Measurements from ENCODE around the gene NRROS. TPM values are rescaled to one million over a fixed set of nuclear protein-coding genes. Genes with fewer than 3 reads are reported as not detected.

The NRROS gene
- total RNA-seq, 6 experiments from 2014 or later: 1.2 to 4.0 (median 2.1) TPM

- H3K27me3 ChIP-seq: no peaks in the 10 kb centered on the region
- ATAC-seq: no peak
- no peaks in the 10 kb centered on the region for H3K36me3 ChIP-seq
- no peak for TF ChIP-seq POLR2A (IDR thresholded peaks at IDR 0.05)
- TF ChIP-seq CTCF (IDR thresholded peaks at IDR 0.05): no peak
- no peak for DNase-seq
- intact Hi-C loops (cut with DNase I): no loop called here
- no peak overlapping the region for H3K4me3 ChIP-seq
- peaks cover 0 to 9% (median 0%) of the 10 kb centered on the region in 4 donors for H3K4me1 ChIP-seq
- H3K9me3 ChIP-seq: no peaks in the 10 kb centered on the region
- peak overlapping the region in 1 of 3 donors; percentile 38 for H3K27ac ChIP-seq
- WGBS (ENCODE audit: insufficient coverage, low coverage, low lambda C conversion rate, missing lambda C conversion rate): 69% methylated on average over 5 of the region's 5 CpGs
Measured at GRCh38 chr3:196643761-196644160, 4.3 kb downstream of the NRROS start.

GRCh38 chr3:196645096-196645495 is 5.6 kb downstream of the NRROS start:
- H3K4me3 ChIP-seq: no peak overlapping the region
- WGBS (ENCODE audit: insufficient coverage, low coverage, low lambda C conversion rate, missing lambda C conversion rate): 48% methylated on average over 2 of the region's 4 CpGs
- no peaks in the 10 kb centered on the region for H3K4me1 ChIP-seq
- H3K36me3 ChIP-seq: no peaks in the 10 kb centered on the region
- TF ChIP-seq POLR2A (IDR thresholded peaks at IDR 0.05) (no peak), CTCF (IDR thresholded peaks at IDR 0.05) (no peak)
- H3K27ac ChIP-seq: no peak overlapping the region
- intact Hi-C loops (cut with DNase I): no loop called here
- no peaks in the 10 kb centered on the region for H3K27me3 ChIP-seq
- DNase-seq (no peak), ATAC-seq (no peak)
- H3K9me3 ChIP-seq: no peaks in the 10 kb centered on the region

GRCh38 chr3:196645897-196646665 is 6.6 kb downstream of the NRROS start:
- no peak overlapping the region for H3K27ac ChIP-seq
- H3K27me3 ChIP-seq: no peaks in the 10 kb centered on the region
- DNase-seq (no peak), ATAC-seq (peak in 2 of 4 donors; percentile 13 to 22)
- no peak for TF ChIP-seq POLR2A (IDR thresholded peaks at IDR 0.05)
- no peak for TF ChIP-seq CTCF (IDR thresholded peaks at IDR 0.05)
- H3K9me3 ChIP-seq: no peaks in the 10 kb centered on the region
- H3K4me3 ChIP-seq: no peak overlapping the region
- no peaks in the 10 kb centered on the region for H3K4me1 ChIP-seq
- no peaks in the 10 kb centered on the region for H3K36me3 ChIP-seq
- WGBS (ENCODE audit: insufficient coverage, low coverage, low lambda C conversion rate, missing lambda C conversion rate): 61% methylated on average over 16 of the region's 21 CpGs
- intact Hi-C loops (cut with DNase I): no loop called here

- no peaks in the 10 kb centered on the region for H3K36me3 ChIP-seq
- H3K4me1 ChIP-seq: no peaks in the 10 kb centered on the region
- H3K9me3 ChIP-seq: no peaks in the 10 kb centered on the region
- DNase-seq: no peak
- ATAC-seq: no peak
- H3K27me3 ChIP-seq: no peaks in the 10 kb centered on the region
- H3K27ac ChIP-seq: no peak overlapping the region
- H3K4me3 ChIP-seq: no peak overlapping the region
- intact Hi-C loops (cut with DNase I): no loop called here
- 82% methylated on average over 13 of the region's 17 CpGs for WGBS (ENCODE audit: insufficient coverage, low coverage, low lambda C conversion rate, missing lambda C conversion rate)
- no peak for TF ChIP-seq POLR2A (IDR thresholded peaks at IDR 0.05)
- no peak for TF ChIP-seq CTCF (IDR thresholded peaks at IDR 0.05)
Measured at GRCh38 chr3:196646666-196647216, 7.2 kb downstream of the NRROS start.
